ENCODE data around the gene RAPGEFL1.
"Not testable (repeated sequence)": the region's sequence is repeated elsewhere in the genome, so short reads cannot be mapped to it uniquely, and the experiment has no call there.

RAPGEFL1 gene

DNA sequence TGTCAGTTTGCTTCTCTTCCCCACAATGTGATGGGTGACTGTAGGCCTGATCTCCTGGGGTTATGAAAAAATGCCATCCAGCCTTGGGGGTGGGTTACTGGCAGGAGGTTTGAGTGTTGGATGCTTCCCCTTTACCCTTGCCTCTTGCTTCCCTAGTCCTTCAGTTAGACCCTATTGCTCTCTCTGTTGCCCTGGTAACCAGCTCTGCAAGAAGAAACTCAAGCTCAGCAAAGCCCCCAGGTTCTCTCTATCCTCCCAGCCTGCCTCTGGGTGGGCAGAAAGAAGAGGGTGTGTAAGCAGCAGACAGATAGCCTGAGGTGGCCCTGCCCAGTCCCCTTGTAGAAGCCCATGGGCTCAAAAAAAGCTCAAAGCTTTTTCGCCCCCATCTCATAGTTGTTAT, 2.8 kb upstream of the RAPGEFL1 start:
- DNase-seq = no peak

DNA sequence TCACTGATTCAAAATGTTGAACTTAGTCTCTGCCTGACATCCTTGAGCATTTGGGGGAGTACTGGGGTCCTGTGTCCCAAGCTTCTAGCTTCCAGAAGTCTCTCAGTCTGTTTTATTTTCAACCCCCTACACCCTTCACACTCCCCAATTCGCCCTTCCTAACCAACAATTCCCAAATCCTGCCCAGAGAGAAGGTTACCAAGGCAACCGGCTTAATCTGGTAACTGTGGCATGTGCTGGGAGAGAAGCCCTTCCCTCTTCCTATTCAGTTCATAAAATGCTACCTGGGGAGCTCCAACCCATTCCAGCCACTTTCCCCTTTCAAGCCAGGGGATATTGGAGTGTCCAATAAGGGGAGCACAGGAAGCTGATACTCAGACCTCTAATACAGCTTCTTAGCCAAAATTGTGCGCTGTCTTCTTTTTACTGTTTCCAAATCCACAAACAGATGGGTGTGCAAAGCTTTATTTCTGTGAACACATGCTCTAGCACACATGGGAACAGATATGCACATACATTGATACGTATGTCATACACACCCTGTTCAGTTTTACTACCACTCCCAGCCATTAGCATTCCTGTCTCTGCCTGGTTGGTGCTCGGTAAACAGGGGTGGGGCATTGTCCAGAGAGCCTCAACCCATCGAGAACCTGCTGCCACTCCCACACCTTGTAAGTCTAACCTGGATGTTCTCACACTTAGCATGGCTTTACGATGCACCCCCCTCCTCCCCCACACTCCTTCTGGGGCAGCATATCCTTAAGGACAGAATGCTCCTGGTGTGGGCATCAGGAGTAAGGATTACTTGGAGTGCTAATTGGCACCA, 1.1 kb upstream of the RAPGEFL1 start:
- no peak for DNase-seq

DNA sequence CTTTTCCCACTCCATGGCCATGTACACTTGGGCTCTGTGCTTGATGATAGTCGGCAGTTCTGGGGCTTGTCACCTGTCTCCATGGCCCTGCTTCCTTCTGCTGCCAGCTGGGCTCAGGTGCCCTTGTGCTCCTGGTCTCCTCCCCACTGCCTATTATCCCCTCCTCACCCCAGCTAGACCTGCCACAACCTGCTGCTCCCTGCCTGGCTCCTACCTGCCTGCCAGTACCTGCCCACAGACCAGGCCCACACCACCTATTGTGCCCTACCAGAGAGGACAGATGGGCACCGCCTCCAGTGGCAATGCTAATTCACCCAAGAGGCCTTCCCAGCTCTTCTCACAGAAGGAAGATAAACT, 538 bp upstream of the RAPGEFL1 start:
- DNase-seq = no peak

DNA sequence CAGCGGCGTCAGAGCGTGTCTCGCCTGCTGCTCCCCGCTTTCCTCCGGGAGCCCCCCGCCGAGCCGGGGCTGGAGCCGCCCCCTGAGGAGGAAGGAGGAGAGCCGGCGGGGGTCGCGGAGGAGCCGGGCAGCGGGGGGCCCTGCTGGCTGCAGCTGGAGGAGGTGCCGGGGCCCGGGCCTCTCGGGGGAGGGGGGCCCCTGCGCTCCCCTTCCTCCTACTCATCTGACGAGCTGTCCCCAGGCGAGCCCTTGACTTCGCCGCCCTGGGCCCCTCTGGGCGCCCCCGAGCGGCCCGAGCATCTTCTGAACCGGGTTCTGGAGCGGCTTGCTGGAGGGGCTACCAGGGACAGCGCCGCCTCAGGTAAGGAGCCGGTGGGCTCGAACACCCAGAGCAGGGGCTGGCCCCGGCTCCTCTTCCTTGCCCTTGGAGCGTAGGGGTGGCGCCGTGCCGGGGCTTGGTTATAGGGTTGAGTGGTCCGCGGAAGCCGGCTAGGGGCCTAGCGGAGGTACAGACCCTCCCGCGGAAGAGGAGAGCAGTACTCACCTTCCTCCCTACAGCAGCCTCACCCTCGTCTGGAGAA, 841 bp downstream of the RAPGEFL1 start:
- no peak for DNase-seq

DNA sequence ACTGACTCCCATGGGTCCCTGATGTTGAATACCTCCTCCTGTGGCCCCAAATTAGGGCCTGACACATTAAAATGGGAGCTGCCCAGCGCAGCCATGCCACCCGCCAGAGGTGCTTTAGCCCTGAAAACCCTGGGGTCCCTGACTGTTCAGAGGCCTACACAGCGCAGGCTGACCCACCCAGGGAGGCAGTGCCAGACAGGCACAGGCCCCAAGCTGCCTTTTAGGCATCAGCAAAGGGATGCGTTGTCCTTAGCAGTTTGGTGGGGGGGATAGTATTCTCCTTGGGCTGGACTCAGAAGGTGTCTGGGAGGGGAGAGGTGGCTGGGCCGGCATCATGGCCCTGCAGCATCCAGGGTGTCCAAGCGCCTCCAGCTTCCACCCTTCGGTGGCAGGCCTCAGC, 1.4 kb downstream of the RAPGEFL1 start:
- no peak for DNase-seq

DNA sequence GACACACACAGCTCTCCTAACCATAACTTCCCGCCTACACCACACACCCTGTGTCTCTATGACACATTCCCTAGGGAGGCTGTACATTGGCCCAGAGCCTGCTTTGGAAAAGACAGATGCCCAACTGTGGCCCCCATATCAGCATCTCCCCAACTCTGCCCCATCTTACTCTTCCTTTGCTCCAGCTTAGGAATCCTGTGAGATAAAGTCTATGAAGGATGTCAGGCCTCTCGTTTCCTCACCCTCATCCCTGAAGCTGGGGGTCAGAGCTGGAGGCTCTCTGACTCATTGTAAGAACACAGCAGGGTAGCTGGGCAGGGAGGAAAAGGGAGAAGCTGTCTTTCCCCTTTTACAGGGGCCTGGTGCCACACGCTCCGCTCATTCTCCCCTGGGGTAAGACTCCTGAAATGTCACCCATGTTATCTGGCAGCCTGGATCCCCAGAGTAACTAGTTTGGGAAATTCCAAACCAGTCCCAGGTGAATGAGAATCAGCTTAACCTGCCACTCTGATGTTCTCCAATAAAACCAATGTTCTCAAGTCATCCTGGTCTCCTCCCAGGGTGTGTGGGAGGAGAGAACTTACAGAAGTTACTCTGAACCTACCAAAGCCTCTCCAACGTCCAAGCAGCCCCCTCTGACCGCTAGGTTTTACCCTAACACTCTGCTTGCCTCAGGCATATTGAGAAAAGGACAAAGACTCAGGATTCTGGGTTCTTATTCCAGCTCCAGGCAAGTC, 2.8 kb downstream of the RAPGEFL1 start:
- DNase-seq = no peak

DNA sequence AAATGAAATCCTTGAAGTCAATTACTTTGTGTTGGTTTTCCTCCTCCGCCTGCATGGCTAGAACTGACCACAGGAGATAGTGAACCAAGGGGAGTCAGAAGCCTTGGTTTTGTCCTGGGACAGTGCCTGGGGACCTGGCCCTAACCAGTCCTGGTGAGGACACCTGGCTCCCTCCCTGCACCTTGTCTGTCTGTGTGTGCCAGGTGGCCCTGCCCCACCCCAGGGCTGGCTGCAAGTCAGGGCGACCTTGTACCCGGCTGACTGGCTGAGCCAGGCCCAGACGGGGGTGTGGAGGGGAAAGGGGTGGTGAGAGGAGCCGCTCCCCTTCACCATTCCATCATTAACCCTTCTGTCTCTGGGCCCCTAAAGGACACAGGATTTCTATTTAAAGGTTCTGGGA, 3.4 kb downstream of the RAPGEFL1 start:
- no peak for DNase-seq

DNA sequence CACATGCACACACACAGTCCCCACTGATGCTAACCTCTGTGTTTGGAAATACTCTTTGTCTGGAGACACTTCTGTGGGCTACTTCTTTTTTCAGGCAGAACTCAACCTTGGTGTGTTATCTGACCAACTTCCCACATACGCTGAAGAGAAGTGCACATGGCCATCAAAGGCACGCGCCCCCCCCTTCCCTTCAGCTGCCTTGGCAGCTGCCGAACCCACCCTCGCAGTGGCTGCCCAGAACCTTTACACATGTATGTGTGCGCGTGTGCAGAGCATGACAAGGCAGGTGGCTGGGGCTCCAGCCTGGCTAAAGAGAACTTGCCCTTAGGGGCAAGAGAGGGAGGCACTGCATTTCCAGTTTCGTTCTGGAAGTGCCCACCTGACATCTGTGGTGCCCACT, 3.9 kb downstream of the RAPGEFL1 start:
- DNase-seq = no peak

DNA sequence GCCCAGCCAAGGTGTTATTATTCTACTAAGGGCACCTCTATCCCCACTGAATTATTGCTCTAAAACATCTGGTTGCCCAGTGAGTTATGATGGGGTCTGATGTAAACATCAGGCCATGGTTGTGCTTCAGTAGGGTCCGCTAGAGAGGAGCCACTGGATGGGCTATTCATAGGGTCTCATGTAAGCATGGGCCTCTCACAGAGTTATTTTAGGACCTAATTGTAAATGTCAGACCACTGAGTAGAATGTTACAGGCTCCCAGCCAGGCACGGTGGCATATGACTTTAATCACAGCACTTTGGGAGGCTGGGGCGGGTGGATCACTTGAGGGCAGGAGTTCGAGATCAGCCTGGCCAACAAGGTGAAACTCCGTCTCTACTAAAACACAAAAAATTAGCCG, 5.3 kb downstream of the RAPGEFL1 start:
- DNase-seq = no peak

DNA sequence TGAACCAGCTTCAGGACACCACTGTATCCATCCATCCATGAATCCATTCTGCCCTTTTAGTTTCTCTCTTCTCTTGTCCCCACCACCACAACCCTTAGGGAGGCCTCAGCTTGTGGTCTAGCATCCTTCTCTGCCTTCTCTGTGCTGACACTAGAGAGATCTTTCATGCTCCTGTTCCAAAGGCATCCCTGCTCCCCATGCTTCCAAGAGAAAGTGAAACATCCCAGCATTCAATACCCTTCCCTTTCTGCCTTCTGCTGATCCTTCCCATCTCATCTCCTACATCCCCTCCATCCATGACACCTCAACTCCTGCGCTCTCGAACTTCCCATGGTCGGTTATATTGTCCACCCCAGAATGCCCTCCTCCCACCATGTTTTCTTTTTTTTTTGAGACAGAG, 10.0 kb downstream of the RAPGEFL1 start:
- no peak for DNase-seq

DNA sequence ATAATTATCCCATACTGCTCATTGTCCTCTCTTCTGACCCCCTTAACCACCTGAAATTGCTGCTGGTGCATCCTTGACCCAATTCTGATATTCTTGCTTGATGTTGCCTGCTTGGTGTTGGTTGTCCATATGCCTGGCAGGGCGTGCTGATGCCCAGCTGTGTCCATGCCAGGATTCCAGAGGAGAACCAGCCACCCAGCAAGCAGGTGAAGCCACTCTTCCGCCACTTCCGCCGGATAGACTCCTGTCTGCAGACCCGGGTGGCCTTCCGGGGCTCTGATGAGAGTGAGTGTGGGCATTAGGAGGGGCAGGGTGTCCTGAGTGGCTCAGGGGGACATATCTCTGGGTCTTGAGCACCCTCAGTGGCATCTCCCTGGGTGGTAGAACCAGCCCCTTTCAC, 11.4 kb downstream of the RAPGEFL1 start:
- DNase-seq = no peak

DNA sequence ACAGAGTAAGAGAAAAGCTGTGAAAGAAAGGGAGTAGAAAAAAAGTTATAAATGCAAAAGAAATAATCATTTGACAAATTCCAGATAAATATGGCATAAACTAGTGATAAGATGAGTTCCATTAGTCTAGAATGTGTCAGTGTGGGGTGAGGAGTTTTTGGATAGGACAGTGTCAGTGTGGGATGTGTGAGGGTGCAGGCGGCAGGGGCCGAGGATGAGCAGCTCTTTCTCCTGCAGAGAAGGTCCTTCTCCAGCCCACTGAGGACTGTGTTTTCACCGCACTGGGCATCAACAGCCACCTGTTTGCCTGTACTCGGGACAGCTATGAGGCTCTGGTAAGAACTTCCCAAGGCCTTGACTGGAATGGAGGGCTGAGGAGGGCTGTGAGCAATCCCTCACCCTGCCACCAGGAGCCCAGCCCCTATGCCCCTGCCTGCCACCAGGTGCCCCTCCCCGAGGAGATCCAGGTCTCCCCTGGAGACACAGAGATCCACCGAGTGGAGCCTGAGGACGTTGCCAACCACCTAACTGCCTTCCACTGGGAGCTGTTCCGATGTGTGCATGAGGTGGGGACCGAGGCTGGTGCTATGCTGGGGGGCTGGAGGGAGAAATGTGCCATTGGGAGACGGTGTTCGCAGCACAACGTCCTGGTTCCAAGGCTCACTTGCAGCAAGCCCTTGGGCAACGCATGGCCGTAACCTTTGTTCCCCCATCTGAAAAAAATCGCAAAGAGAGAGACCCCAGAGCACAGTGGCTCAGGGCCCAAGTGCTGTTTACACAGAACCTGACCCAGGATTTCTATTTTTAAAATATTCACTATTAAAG, 13.1 kb downstream of the RAPGEFL1 start:
- DNase-seq = no peak

DNA sequence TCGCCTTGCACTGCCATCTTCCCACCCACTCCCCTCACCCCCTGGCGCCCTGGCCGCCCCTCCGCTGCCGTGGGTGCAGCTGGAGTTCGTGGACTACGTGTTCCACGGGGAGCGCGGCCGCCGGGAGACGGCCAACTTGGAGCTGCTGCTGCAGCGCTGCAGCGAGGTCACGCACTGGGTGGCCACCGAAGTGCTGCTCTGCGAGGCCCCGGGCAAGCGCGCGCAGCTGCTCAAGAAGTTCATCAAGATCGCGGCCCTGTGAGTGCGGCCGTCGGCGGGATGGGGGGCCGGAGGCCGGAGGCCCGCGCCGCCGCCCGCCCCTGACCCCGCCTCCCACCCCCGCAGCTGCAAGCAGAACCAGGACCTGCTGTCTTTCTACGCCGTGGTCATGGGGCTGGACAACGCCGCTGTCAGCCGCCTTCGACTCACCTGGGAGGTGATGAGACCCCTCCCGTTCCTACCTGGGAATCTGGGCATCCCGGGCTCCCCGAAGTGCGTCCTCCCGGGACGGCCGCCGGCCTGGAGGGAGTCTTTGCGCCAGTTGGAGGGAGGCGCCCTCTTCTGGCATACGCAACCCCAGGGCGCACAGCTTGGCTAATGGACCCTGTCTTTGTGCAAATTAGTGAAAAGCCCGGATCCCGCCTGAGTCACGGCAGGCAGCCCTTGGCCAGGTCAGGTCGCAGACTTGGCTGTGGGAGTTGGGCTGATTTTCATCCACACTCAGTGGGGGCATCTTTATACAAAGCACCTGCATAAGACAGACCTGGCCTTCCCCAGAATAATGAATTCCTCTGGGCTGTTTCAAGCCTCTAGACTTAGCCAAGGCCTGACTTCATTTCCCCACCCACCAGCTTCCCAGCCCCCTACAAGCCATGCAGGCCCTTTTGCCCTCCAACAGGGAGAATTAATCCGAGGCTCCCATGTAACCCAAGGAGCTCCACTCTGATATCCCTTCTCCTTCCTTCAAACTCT, 14.3 kb downstream of the RAPGEFL1 start:
- no peak for DNase-seq

DNA sequence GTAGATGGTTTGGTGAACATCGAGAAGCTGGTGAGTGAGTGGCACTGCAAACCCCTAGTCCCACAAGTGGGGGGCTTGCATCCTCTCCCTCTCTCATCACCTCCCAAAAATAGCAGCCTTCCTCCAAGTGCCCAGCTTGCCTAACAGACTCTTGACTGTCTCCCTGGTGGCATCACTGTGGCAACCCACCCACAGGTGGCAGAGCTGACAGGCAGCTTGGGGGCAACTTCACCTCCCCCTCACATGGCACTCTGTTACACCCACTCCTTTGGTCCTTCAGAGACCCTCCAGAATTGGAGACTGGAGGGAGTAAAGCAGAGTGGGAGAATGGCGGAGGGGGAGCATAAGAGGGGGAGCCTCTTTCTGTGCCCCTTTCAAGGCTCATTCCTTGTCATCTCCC, 15.7 kb downstream of the RAPGEFL1 start:
- DNase-seq = no peak

DNA sequence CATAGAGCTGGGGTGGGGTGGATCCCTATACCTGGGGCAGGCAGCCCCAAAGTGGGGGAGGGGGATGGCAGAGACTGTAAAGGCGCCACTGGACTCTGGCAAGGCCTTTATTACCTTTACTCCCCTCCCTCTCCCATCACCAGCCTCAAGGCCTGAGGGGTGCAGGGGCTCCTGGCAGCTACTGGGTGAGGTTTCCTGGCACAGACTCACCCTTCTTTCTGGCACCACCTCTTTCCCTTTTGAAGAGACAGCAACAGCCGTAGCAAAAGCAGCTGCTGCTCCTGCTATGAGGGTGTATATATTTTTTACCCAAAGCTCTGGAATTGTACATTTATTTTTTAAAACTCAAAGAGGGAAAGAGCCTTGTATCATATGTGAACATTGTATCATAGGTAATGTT, 17.6 kb downstream of the RAPGEFL1 start:
- DNase-seq = no peak

DNA sequence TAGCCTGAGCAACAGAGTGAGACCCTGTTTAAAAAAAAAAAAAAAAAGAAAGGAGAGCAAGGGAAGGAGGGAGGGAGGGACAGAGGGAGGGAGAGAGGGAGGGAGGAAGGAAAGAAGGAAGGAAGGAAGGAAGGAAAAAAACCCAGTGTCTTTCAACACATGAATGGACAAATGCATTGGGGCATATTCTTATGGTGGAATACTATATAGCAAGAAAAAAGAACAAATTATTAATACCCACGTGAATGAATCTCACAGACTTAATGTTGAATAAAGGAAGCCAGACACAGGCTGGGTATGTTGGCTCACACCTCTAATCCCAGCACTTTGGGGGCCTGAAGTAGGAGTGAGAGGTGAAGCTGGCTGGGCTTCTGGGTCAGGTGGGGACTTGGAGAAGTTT, 20.3 kb downstream of the RAPGEFL1 start:
- no peak for DNase-seq

DNA sequence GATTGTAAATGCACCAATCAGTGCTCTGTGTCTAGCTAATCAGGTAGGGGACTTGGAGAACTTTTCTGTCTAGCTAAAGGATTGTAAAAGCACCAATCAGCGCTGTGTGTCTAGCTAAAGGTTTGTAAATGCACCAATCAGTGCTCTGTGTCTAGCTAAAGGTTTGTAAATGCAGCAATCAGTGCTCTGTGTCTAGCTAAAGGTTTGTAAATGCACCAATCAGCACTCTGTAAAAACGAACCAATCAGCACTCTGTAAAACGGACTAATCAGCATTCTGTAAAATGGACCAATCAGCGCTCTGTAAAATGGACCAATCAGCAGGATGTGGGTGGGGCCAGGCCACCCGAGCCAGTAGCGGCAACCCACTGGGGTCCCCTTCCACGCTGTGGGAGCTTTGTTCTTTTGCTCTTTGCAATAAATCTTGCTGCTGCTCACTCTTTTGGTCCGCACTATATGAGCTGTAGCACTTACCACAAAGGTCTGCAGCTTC, 20.7 kb downstream of the RAPGEFL1 start:
- not testable (repeated sequence) for DNase-seq

DNA sequence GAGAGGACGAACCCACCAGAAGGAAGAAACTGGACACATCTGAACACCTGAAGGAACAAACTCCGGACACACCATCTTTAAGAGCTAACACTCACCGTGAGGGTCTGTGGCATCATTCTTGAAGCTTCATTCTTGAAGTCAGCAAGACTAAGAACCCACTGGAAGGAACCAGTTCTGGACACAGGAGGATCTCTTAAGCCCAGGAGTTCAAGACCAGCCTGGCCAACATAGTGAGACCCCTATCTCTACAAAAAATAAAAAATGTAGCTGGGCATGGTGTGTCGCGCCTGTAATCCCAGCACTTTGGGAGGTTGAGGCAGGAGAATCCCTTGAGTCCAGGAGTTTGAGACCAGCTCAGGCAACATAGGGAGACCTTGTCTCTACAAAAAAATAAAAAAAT, 21.3 kb downstream of the RAPGEFL1 start:
- DNase-seq = no peak

DNA sequence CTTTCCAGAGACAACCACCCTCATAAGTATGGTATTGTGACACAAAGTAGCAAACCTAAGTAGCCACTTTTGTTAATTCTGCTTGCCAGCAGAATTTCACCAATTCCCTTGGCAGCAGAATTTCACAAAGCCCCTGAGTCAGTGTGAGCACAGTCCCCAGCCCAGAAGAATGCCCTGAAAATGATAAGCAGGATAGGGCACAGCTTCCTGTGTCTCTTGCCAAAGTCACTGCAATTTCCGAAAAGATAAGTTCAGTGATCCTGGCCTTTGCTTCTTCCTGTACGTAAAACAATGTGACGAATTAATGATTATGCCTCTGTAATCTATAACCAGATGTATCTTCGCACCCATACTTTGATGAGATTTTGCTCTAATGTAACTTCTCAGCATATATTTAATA, 25.9 kb downstream of the RAPGEFL1 start:
- DNase-seq = no peak

DNA sequence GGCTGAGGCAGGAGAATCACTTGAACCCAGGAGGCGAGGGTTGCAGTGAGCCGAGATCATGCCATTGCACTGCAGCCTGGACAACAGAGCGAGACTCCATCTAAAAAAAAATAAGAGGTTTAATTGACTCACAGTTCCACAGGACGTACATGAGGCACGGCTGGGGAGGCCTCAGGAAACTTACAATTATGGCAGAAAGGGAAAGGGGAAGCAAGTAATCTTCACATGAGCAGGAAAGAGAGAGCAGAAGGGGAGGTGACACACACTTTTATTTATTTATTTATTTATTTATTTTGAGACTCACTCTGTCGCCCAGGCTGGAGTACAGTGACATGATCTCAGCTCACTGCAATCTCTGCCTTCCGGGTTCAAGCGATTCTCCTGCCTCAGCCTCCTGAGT, 28.9 kb downstream of the RAPGEFL1 start:
- DNase-seq = not testable (repeated sequence)

DNA sequence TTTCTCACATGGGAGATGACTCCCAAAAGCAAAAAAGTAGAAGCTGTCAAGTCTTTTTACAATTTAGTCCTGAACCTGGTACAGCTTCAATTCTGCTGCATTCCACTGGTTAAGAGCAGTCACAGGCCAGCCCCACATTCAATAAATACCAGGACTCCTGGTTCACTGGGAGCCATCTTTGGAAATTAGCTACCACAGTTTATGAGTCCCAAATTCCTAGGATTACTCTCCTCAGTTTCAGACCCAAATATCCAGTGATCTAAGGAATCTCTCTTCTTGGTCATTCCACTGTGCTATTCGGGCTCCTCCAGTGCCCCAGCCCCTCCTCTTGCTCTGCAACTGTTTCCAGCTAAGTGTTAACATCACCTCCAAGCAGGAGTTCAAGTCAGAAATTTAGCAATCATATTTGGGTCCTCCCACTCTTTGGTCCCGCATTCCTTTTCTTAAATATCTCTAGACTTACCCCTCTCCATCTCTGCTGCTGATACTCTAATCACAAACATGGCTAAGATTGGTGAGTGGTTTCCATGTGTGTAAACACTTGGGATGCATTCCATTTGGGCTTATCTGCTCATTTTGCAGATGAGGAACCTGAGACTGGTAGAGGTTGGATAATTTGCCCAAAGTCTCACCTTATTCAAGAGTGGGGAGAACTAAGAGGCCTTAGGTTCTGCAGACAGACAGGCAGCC, 32.3 kb downstream of the RAPGEFL1 start:
- no peak for DNase-seq
